Ovary (tissue), 3 donors: ENCODE measurements around the gene SEZ6.

Source experiments
- EP300 ChIP-seq: sonication (generic); formaldehyde crosslinking; IDR thresholded peaks from one replicate; pipeline ENCODE4 v1.6.1; 2017; ENCODE audit warnings: antibody characterized with exemption
- POLR2A ChIP-seq: fragments of 450-650 bp; IDR thresholded peaks from one replicate; pipeline ENCODE4 v1.6.1; 2017; ENCODE audit warnings: antibody characterized with exemption, mild to moderate bottlenecking, moderate library complexity
- TF ChIP-seq, protein P1 (sequence below), 3 donors: fragments of 450-650 bp in 2 of 3; fragments of 200-600 bp in 1 of 3; IDR thresholded peaks; one replicate each; pipeline versions ENCODE4 v1.5.1 to v1.8.0; 2016 to 2022; ENCODE audit warnings: antibody characterized with exemption in 3 of 3, mild to moderate bottlenecking in 1 of 3
- donor health status: DM: no; HTN: no; CAD: no.

DNA sequence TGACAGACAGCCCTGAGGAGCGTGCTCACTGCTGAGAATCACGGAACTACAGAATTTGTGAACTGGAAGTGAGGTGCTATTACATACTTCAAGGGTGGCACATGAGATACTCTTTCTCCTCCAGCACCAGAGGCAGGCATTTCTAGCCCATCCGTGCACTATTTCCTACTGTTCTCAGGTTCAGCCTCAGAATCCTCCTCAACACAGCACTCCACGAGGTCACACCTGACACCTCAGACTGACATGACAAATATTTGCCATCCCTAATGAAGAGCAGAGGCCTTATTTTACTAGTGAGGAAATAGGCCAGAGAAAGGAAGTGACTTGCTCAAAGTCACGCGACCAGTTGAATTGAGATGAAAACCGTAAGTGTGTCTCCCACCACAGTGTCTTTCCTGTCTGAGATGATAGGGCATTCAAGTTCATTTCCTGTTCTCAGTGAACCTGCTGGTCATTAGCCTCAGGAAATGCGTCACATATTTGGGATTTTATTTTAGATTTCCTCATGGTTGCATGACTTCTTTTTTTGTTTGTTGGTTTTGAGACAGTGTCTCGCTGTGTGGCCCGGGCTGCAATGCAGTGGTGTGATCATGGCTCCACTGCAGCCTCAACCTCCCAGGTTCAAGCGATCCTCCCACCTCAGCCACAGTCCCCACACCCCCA lies 23.6 kb downstream of the SEZ6 start:
- TF ChIP-seq, protein P1, sequence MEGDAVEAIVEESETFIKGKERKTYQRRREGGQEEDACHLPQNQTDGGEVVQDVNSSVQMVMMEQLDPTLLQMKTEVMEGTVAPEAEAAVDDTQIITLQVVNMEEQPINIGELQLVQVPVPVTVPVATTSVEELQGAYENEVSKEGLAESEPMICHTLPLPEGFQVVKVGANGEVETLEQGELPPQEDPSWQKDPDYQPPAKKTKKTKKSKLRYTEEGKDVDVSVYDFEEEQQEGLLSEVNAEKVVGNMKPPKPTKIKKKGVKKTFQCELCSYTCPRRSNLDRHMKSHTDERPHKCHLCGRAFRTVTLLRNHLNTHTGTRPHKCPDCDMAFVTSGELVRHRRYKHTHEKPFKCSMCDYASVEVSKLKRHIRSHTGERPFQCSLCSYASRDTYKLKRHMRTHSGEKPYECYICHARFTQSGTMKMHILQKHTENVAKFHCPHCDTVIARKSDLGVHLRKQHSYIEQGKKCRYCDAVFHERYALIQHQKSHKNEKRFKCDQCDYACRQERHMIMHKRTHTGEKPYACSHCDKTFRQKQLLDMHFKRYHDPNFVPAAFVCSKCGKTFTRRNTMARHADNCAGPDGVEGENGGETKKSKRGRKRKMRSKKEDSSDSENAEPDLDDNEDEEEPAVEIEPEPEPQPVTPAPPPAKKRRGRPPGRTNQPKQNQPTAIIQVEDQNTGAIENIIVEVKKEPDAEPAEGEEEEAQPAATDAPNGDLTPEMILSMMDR (IDR thresholded peaks at IDR 0.05): no peak
- TF ChIP-seq POLR2A (no peak), EP300 (no peak)
